ENCODE results near the gene NOMO2. TPM values are rescaled to one million over a fixed set of nuclear protein-coding genes. Genes with fewer than 3 reads are reported as not detected.

NOMO2 gene
- total RNA-seq, 1 experiment from 2014 or later: 105 TPM

Other genes starting within 250 kb of the NOMO2 start
- 0.64 and 2.1 TPM in 2 replicates for gene NPIPA8, start 225.4 kb downstream of the NOMO2 start, total RNA-seq (2014; rRNA removed; shearing (Covaris generic))
- gene RPS15A, start 228.2 kb upstream of the NOMO2 start, total RNA-seq (2014; rRNA removed; shearing (Covaris generic)): 2,270 and 2,380 TPM in 2 replicates
- gene ARL6IP1, start 239.5 kb upstream of the NOMO2 start, total RNA-seq (2014; rRNA removed; shearing (Covaris generic)): 291 and 353 TPM in 2 replicates